Astrocyte (in vitro differentiated cells and primary cell): ENCODE measurements around the gene BTBD10.

Source experiments
- EZH2 ChIP-seq: IDR thresholded peaks from 2 replicates; pipeline ENCODE4 v1.6.1; 2012; ENCODE audit warnings: mild to moderate bottlenecking, low read length, inconsistent platforms; ENCODE audit not compliant: insufficient read depth
- TF ChIP-seq, protein P1 (sequence below): IDR thresholded peaks from 2 replicates; pipeline ENCODE4 v1.5.1; 2011; ENCODE audit warnings: low read depth, mild to moderate bottlenecking, inconsistent platforms, low read length, moderate library complexity; ENCODE audit not compliant: insufficient read depth

DNA sequence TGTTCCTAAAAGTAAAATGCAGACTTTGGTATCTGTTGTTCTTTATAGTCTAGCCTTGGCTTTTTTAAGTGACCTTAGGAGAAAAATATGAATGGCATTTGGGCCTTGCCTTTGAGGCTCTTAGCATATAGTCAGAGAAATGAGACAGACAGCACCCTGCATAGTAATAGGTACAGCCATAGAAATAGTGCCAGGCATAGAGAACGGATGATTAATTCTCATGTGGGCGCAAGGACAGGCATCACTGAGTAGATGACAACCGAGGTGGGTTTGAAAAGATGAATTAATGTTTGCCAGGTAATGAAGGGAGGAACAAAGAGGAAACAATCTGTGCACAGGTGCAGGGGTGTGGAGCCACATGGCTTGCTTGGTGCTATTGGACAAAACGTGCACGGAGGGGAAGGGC lies 95.0 kb downstream of the BTBD10 start:
- TF ChIP-seq, protein P1, sequence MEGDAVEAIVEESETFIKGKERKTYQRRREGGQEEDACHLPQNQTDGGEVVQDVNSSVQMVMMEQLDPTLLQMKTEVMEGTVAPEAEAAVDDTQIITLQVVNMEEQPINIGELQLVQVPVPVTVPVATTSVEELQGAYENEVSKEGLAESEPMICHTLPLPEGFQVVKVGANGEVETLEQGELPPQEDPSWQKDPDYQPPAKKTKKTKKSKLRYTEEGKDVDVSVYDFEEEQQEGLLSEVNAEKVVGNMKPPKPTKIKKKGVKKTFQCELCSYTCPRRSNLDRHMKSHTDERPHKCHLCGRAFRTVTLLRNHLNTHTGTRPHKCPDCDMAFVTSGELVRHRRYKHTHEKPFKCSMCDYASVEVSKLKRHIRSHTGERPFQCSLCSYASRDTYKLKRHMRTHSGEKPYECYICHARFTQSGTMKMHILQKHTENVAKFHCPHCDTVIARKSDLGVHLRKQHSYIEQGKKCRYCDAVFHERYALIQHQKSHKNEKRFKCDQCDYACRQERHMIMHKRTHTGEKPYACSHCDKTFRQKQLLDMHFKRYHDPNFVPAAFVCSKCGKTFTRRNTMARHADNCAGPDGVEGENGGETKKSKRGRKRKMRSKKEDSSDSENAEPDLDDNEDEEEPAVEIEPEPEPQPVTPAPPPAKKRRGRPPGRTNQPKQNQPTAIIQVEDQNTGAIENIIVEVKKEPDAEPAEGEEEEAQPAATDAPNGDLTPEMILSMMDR: no peak
- TF ChIP-seq EZH2: no peak
